H1 (cell line): ENCODE results near the gene BORCS8. TPM values are rescaled to one million over a fixed set of nuclear protein-coding genes. Genes with fewer than 3 reads are reported as not detected.
A peak's percentile ranks its signal among the peaks of the same experiment; 100 is the strongest.

ENCODE experiments used
- CBX5 ChIP-seq: fragments of 300-800, 300-1000 bp; sonication (generic); IDR thresholded peaks from 2 replicates; pipeline ENCODE4 v1.7.1; 2016; ENCODE audit warnings: antibody characterized with exemption, low read length, low read depth
- CREB1 ChIP-seq: IDR thresholded peaks from 2 replicates; pipeline ENCODE4 v1.6.1; 2012; ENCODE audit warnings: inconsistent platforms
- NRF1 ChIP-seq: IDR thresholded peaks from 2 replicates; pipeline ENCODE4 v1.6.1; 2011; ENCODE audit warnings: mild to moderate bottlenecking, low read depth, low read length, improper control_type of control experiment
- PHF8 ChIP-seq: fragments of 200-600 bp; sonication (generic); conservative IDR thresholded peaks from 2 replicates; pipeline ENCODE4 v1.7.1; 2012; ENCODE audit warnings: low read depth, mild to moderate bottlenecking, inconsistent platforms, low read length, moderate library complexity
- RAD21 ChIP-seq, 2 experiments: IDR thresholded peaks in 1 of 2; conservative IDR thresholded peaks in 1 of 2; 2 replicates each; pipeline ENCODE4 v1.6.1; 2011; ENCODE audit warnings: low read depth in 2 of 2, low read length in 2 of 2, improper control_type of control experiment in 1 of 2, inconsistent platforms in 1 of 2, mild to moderate bottlenecking in 1 of 2, moderate library complexity in 1 of 2
- RBBP5 ChIP-seq: IDR thresholded peaks from 2 replicates; pipeline ENCODE4 v1.7.1; 2012; ENCODE audit warnings: low read depth, mild to moderate bottlenecking, inconsistent platforms, low read length, moderate library complexity, borderline replicate concordance
- RNF2 ChIP-seq: fragments of 200-900, 300-1000 bp; sonication (generic); IDR thresholded peaks from 2 replicates; pipeline ENCODE4 v1.7.1; 2016; ENCODE audit warnings: borderline replicate concordance, low read depth, mild to moderate bottlenecking, antibody characterized with exemption, low read length; ENCODE audit not compliant: poor library complexity, severe bottlenecking; ENCODE audit errors: missing control alignments
- SIN3A ChIP-seq, 2 experiments: IDR thresholded peaks in 1 of 2; conservative IDR thresholded peaks in 1 of 2; 2 replicates each; pipeline ENCODE4 v1.6.1; 2011 to 2012; ENCODE audit warnings: low read length in 2 of 2, improper control_type of control experiment in 1 of 2, low read depth in 1 of 2, mild to moderate bottlenecking in 1 of 2
- SIX5 ChIP-seq: IDR thresholded peaks from 2 replicates; pipeline ENCODE4 v1.6.1; 2011; ENCODE audit warnings: mild to moderate bottlenecking, low read depth, low read length
- TCF12 ChIP-seq: IDR thresholded peaks from 2 replicates; pipeline ENCODE4 v1.6.1; 2011; ENCODE audit warnings: low read depth, mild to moderate bottlenecking, low read length
- polyA plus RNA-seq, 7 experiments: library from polyadenylated mRNA; depleted of rRNA in 3 of 7; stranded (reverse) in 5 of 7; unstranded in 2 of 7; fragments of >200 nt in 5 of 7; fragments of 200-250 nt in 2 of 7; gene quantifications; 1 replicate in 5 of 7; 2 replicates in 1 of 7; 4 replicates in 1 of 7; pipeline versions ENCODE4 v1.2.1 to v1.2.3, GENCODE V29; 2011 to 2013; ENCODE audit warnings: missing spikeins in 2 of 7, mixed read lengths in 2 of 7
- total RNA-seq: library from RNA; stranded (reverse); fragmentation: NEBNext Ultra II Directional; extraction: Animal tissue kit (Norgen Biotek cat#: 25700); gene quantifications from 2 replicates; pipeline ENCODE4 v1.2.1, GENCODE V29; 2021
- TF ChIP-seq, protein P1 (sequence below): IDR thresholded peaks from 2 replicates; pipeline ENCODE4 v1.6.1; 2011; ENCODE audit warnings: low read length, improper control_type of control experiment
- TF ChIP-seq, protein P2 (sequence below), 3 experiments: IDR thresholded peaks; 1 replicate in 2 of 3; 2 replicates in 1 of 3; pipeline versions ENCODE4 v1.5.1 to v1.6.1; 2011; ENCODE audit warnings: low read length in 3 of 3, mild to moderate bottlenecking in 3 of 3, inconsistent platforms in 2 of 3, low read depth in 1 of 3, moderate library complexity in 1 of 3; ENCODE audit not compliant: insufficient read depth in 1 of 3; ENCODE audit errors: control extremely low read depth in 1 of 3

Gene BORCS8
- total and polyA plus RNA-seq, 2 of the 8 experiments (the other 6 are each of a cell fraction or from before 2014, with no cell fraction given), result 15.0 to 15.9 TPM

DNA sequence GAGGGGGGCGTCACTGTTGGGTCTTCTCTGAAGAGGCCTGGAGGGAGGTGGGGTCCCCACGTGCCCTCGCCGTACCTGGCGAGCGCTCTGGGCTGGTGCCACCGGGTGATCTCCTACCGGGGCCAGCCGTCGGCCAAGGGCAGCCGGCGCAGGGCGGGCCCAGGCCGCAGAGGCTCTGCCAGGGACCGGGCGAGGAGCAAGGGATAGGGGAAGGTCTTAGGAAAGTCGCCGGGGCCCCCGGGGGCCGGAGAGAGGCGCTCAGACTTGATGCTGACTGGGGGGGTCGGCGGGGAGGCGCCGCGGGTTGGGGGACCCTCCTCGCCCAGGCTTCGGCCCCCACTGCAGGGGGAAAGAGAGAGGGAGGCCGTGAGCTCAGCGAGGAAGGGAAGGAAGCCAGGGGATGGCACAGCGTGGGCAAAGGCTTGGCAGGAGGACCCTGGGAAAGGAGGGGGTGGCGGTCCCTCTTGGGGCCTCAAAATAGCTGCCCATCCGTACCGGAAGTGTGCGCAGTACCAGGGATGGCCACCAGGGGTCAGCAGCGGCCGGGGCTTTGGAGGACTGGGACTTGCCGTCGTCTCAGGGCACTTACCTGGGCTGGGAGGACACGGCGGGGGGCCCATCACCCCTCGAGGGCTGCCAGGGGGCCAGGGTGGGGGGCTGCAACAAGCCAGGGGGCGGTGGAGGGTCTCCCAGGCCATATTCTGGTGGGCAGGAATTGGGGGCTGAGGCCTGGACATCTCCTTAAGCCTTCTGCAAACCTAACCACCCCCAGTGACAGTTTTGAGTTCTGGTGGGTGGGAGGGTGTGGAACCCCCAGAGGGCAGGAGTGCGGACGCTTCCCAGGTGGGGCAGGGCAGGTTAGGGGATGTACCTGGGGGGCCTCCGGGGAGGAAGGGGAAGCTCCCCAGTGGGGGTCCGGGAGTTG, 46.0 kb downstream of the BORCS8 start (continued):
- TF ChIP-seq, protein P1, sequence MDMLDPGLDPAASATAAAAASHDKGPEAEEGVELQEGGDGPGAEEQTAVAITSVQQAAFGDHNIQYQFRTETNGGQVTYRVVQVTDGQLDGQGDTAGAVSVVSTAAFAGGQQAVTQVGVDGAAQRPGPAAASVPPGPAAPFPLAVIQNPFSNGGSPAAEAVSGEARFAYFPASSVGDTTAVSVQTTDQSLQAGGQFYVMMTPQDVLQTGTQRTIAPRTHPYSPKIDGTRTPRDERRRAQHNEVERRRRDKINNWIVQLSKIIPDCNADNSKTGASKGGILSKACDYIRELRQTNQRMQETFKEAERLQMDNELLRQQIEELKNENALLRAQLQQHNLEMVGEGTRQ, result no peak
- TF ChIP-seq SIN3A (conservative IDR thresholded peaks at IDR 0.05 in 1 of 2, IDR thresholded peaks at IDR 0.05 in 1 of 2; ENCODE audit: low read depth in 1 of 2, low read length in 2 of 2), result peak in 1 of 2 experiments; percentile 59; a peak in 1 of 4 replicates
- TF ChIP-seq, protein P2, sequence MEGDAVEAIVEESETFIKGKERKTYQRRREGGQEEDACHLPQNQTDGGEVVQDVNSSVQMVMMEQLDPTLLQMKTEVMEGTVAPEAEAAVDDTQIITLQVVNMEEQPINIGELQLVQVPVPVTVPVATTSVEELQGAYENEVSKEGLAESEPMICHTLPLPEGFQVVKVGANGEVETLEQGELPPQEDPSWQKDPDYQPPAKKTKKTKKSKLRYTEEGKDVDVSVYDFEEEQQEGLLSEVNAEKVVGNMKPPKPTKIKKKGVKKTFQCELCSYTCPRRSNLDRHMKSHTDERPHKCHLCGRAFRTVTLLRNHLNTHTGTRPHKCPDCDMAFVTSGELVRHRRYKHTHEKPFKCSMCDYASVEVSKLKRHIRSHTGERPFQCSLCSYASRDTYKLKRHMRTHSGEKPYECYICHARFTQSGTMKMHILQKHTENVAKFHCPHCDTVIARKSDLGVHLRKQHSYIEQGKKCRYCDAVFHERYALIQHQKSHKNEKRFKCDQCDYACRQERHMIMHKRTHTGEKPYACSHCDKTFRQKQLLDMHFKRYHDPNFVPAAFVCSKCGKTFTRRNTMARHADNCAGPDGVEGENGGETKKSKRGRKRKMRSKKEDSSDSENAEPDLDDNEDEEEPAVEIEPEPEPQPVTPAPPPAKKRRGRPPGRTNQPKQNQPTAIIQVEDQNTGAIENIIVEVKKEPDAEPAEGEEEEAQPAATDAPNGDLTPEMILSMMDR (IDR thresholded peaks at IDR 0.05; ENCODE audit: control extremely low read depth in 1 of 3, insufficient read depth in 1 of 3, low read depth in 1 of 3, low read length in 3 of 3), result peak; percentile 96 to 99 (median 97)
- peak; percentile 93 to 94 for TF ChIP-seq RAD21 (IDR thresholded peaks at IDR 0.05 in 1 of 2, conservative IDR thresholded peaks at IDR 0.05 in 1 of 2; ENCODE audit: low read depth in 2 of 2, low read length in 2 of 2)
- TF ChIP-seq PHF8, result no peak
- no peak for TF ChIP-seq RBBP5
- no peak for TF ChIP-seq SIX5
- TF ChIP-seq RNF2, result no peak
- TF ChIP-seq TCF12, result no peak
- peak; percentile 45; the same call in 1 of the 2 replicates for TF ChIP-seq CREB1
- TF ChIP-seq NRF1, result no peak
- TF ChIP-seq CBX5, result no peak
